Activated naive CD4-positive, alpha-beta T cell treated with anti-CD3 and anti-CD28 coated beads for 36 hours (primary cell): ENCODE results near the gene RD3L. TPM values are rescaled to one million over a fixed set of nuclear protein-coding genes. Genes with fewer than 3 reads are reported as not detected.
"Not testable (repeated sequence)": the region's sequence is repeated elsewhere in the genome, so short reads cannot be mapped to it uniquely, and the experiment has no call there.

Experiments
- CTCF ChIA-PET: fragments of 350-600 bp; sonication (Branson Sonifier 250); formaldehyde crosslinking; loops from one replicate; lab custom pipeline; 2021; ENCODE audit warnings: antibody characterized with exemption; lab: Charles Lee
- DNase-seq: peaks from one replicate; pipeline ENCODE4 v3.0.0-alpha.2; 2020
- H3K27ac Mint-ChIP-seq: one replicate; pipeline ENCODE4 v1.8.0; 2021; ENCODE audit warnings: mild to moderate bottlenecking, mixed read lengths
- H3K27me3 Mint-ChIP-seq: one replicate; pipeline ENCODE4 v1.8.0; 2021; ENCODE audit warnings: low read depth, mixed read lengths
- H3K36me3 Mint-ChIP-seq: one replicate; pipeline ENCODE4 v1.8.0; 2021; ENCODE audit warnings: low read depth, mixed read lengths
- H3K4me1 Mint-ChIP-seq: one replicate; pipeline ENCODE4 v1.8.0; 2021; ENCODE audit warnings: low read depth, mixed read lengths
- H3K4me3 Mint-ChIP-seq: one replicate; pipeline ENCODE4 v1.8.0; 2021; ENCODE audit warnings: mild to moderate bottlenecking, moderate library complexity, mixed read lengths
- H3K9me3 Mint-ChIP-seq: one replicate; pipeline ENCODE4 v1.8.0; 2021; ENCODE audit warnings: mixed read lengths
- intact Hi-C: fragments of 100-400 bp; cut with micrococcal nuclease; formaldehyde crosslinking; loops from one replicate; pipeline ENCODE4 v1.15.1; 2023
- total RNA-seq, 2 experiments: library from RNA; stranded (reverse); gene quantifications; one replicate each; pipeline ENCODE4 v1.2.3, GENCODE V29; 2021

RD3L gene
- total RNA-seq, 2 experiments from 2014 or later: not detected

DNA sequence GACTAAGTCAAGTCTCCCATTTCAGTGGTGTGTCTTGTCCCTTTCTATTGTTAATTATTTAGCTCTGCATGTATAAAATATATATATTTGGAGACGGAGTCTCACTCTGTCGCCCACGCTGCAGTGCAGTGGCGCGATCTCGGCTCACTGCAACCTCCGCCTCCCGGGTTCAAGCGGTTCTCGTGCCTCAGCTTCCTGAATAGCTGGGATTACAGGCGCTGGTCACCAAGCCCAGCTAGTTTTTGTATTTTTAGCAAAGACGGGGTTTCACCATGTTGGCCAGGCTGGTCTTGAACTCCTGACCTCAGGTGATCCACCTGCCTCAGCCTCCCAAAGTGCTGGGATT lies 20.5 kb downstream of the RD3L start:
- not testable (repeated sequence) for DNase-seq, H3K9me3 Mint-ChIP-seq, H3K27me3 Mint-ChIP-seq, H3K27ac Mint-ChIP-seq, H3K36me3 Mint-ChIP-seq
- CTCF ChIA-PET: interaction anchor here (0.6 to 2.1 kb wide), 9 partner anchors 10 to 202 kb away, joined by 3 to 11 read pairs (median 3); no protein-coding TSS in a partner anchor
- Mint-ChIP-seq H3K4me3 (peak overlapping the region; percentile 89), H3K4me1 (peaks cover 21% of the 10 kb centered on the region)
- intact Hi-C loops: loop anchor here (1.0 to 10.0 kb wide), 5 partner anchors 50 to 590 kb away; partner anchors contain the start of genes BAG5, COA8, EIF5 and KLC1

DNA sequence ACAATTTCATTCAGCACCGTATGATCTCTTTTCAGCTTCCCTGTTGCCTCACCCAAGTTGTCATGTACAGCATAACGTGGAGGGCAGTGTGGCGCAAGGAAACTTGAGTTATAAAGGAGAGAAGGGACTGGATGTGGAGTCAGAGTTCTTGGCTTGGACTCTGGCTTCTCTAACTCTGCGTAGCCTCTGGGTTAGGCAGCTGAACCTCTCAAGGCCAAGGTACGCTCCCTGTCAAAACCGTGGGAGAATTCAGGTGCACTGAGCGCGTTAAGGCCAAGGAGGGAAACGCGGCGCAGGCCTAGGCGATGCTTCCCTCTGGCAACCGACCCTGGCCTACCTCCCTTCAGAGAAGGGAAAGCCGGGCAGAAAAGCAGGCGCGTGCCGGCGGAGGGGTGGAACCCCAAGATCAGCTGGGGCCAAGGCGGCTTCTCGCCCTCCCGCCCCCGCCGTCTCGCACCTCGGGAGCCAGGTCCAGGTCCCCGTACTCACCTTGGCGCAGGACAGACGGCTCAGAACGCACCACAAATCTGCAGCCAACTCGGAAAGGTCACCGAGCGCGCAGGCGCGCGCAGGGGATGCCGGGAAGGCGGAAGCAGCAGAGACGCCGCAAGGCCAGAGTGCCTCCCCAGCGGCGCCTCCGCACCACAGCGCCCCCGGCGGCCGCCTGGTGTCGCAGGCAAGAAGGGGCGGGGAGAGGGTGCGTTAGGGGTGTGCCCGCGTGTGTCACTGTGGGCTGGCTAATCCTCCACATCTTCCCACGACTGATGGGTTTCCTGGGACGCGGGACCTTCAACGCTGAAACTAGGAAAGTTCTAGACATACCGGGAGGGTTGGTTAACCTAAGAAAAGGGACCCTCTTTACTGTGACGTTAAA lies 21.1 kb downstream of the RD3L start:
- intact Hi-C loops: loop anchor here (1.0 to 10.0 kb wide), 5 partner anchors 49 to 589 kb away; partner anchors contain the start of genes BAG5, COA8, EIF5 and KLC1
- peak overlapping the region; percentile 22 for H3K27ac Mint-ChIP-seq
- H3K9me3 Mint-ChIP-seq: no peaks in the 10 kb centered on the region
- peaks cover 1% of the 10 kb centered on the region for H3K36me3 Mint-ChIP-seq
- CTCF ChIA-PET: interaction anchor here (0.6 to 2.5 kb wide), 13 partner anchors 10 to 202 kb away, joined by 3 to 11 read pairs (median 3); no protein-coding TSS in a partner anchor
- peak overlapping the region; percentile 89 for H3K4me3 Mint-ChIP-seq
- DNase-seq: peak; percentile 94
- no peaks in the 10 kb centered on the region for H3K27me3 Mint-ChIP-seq
- peaks cover 21% of the 10 kb centered on the region for H3K4me1 Mint-ChIP-seq

DNA sequence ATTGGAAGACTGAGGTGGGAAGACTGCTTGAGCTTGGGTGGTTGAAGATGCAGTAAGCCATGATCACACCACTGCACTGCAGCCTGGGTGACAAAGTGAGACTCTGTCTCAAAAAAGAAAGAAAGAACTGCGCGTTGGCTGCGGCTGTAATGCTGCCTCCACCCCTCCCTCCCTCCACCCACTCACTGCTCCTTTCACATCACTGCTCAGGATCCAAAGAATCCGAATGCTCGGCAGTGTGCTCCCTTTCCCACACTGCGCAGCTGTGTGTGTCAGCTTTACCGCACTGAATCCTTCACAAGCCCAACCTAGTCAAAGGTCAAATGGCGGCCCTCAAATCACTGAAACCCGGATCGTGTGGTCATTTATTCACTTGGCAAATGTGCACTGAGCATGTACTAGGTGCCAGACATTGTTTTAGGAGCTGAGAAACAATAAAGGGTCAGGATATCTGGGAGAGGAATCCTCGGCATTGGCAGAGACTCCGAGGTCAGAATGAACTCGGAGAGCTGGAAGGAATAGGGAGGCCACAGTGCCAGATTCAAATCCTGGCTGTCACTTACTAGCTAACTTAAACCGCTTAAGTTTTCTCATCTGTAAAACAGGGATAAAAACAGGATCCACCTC lies 25.6 kb downstream of the RD3L start:
- Mint-ChIP-seq H3K27me3 (no peaks in the 10 kb centered on the region), H3K4me1 (peaks cover 26% of the 10 kb centered on the region), H3K9me3 (no peaks in the 10 kb centered on the region), H3K4me3 (no peak overlapping the region), H3K27ac (no peak overlapping the region), H3K36me3 (peaks cover 11% of the 10 kb centered on the region)
- CTCF ChIA-PET: interaction anchor here (0.6 to 2.4 kb wide), 4 partner anchors 12 to 161 kb away, joined by 3 to 9 read pairs (median 5); no protein-coding TSS in a partner anchor
- intact Hi-C loops: no loop called here
- no peak for DNase-seq

DNA sequence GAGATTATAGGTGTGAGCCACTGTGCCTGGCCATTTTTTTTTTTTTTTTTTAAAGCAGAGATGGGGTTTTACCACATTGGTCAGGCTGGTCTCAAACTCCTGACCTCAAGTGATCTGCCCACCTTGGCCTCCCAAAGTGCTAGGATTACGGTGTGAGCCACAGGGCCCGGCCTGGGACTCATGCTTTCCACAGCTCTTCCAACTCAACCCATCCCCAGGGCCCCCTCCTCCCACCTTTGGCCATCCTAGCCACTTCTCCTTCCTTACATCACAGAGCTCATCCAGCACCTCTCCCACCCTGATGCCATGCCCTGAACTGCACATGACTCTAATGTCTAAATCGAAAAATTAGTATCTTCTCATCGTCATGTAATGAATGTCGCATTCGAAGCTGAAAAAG lies 26.7 kb downstream of the RD3L start:
- CTCF ChIA-PET: no interaction called here
- H3K36me3 Mint-ChIP-seq: peaks cover 9% of the 10 kb centered on the region
- H3K27ac Mint-ChIP-seq: no peak overlapping the region
- no peak for DNase-seq
- no peaks in the 10 kb centered on the region for H3K9me3 Mint-ChIP-seq
- H3K27me3 Mint-ChIP-seq: no peaks in the 10 kb centered on the region
- intact Hi-C loops: no loop called here
- H3K4me1 Mint-ChIP-seq: peaks cover 22% of the 10 kb centered on the region
- no peak overlapping the region for H3K4me3 Mint-ChIP-seq

DNA sequence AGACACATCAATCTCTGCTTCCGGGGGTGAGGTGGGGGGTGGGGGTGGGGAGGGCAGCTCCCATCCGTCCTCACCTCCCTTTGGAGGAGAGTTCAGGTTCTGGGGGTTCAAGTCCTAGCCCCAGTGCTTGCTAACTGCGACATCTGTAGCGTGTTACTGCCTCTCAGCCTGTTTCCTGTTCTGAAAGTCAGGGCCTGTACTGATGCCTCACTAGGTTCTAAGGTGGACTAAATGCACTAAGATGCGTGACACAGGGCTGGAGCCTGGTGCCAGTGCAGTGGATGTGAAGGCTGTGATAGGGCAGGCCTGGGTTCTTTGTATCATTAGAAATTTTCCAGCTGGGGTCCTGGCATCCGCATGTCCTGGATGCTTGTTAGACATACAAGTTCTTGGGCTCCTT lies 31.3 kb downstream of the RD3L start:
- intact Hi-C loops: loop anchor here (1.0 to 5.0 kb wide), 2 partner anchors 103 to 339 kb away; no protein-coding TSS in a partner anchor
- peaks cover 24% of the 10 kb centered on the region for H3K4me1 Mint-ChIP-seq
- CTCF ChIA-PET: interaction anchor here (0.7 to 2.2 kb wide), 14 partner anchors 10 to 167 kb away, joined by 3 to 27 read pairs (median 5); partner anchors contain the start of gene TDRD9
- DNase-seq: no peak
- H3K9me3 Mint-ChIP-seq: no peaks in the 10 kb centered on the region
- H3K36me3 Mint-ChIP-seq: peaks cover 12% of the 10 kb centered on the region
- H3K4me3 Mint-ChIP-seq: no peak overlapping the region
- H3K27me3 Mint-ChIP-seq: no peaks in the 10 kb centered on the region
- H3K27ac Mint-ChIP-seq: no peak overlapping the region

DNA sequence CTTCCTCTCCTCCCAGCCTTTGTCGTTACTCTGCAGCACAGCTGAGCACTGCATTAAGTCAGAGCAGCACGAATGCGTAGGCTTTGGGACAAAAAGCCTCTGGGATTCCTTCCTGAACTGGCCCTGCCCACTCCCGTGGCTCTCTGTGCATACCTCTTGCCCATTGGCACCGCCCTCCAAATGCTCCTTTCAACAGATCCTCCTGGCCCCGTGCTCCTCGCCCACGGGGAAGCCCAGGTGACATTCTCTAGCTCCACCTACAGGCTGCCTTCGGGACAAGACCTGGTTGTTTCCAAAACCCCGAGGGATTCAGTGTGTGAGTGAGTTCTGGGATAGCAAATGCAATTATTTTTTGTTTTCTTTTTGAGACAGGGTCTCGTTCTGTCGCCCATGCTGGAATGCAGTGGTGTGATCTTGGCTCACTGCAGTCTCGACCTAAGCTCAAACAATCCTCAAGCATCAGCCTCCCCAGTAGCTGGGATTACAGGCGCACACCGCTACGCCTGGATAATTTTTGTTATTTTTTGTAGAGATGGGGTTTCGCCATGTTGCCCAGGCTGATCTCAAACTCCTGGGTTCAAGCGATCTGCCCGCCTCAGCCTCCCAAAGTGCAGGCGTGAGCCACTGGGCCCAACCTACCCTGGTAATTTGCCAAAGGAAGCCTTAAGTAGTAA lies 31.9 kb downstream of the RD3L start:
- CTCF ChIA-PET: interaction anchor here (0.7 to 2.2 kb wide), 18 partner anchors 9 to 171 kb away, joined by 3 to 27 read pairs (median 4); partner anchors contain the start of gene TDRD9
- peak; percentile 87 for DNase-seq
- Mint-ChIP-seq H3K27ac (peak overlapping the region; percentile 84), H3K4me3 (peak overlapping the region; percentile 25), H3K36me3 (peaks cover 8% of the 10 kb centered on the region), H3K9me3 (no peaks in the 10 kb centered on the region), H3K4me1 (peaks cover 24% of the 10 kb centered on the region), H3K27me3 (no peaks in the 10 kb centered on the region)
- intact Hi-C loops: loop anchor here (1.0 to 5.0 kb wide), 2 partner anchors 102 to 338 kb away; no protein-coding TSS in a partner anchor

DNA sequence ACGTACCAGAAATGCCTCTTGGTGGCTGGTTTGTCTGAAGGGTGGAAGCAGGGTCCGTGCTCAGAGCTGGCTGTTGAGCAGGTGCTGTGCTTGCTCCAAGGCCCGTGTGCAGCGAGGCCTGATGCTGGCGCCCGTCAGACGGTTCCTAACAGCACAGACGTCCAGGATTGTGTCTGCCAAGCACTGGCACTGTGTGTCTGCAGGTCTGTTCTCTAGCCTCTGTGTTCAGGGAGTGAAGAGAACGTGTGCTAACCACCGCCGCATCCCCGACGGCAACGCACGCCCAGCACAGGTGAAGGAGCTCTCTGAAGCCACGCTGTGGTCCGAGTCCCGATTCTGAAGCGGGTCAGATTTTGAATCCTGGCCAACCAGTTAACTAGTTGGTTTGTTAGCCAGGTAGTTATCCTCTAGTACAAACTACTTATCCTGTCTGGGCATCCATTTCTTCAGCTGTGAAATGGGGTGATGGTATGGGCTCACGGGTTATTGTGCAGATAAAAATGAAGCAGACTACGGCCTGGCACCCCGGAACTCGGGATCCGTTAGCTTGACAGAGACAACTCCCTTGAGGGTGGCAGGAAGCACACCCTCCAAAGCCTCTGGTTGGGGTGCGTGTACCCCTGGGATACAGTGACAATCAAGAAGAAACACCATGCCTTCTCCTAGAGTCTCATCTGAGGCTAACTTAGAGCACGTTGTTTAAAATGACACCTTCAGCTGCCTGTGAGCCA lies 32.6 kb downstream of the RD3L start:
- CTCF ChIA-PET: interaction anchor here (0.7 to 2.2 kb wide), 16 partner anchors 9 to 170 kb away, joined by 3 to 27 read pairs (median 5); partner anchors contain the start of gene TDRD9
- Mint-ChIP-seq H3K9me3 (no peaks in the 10 kb centered on the region), H3K27ac (peak overlapping the region; percentile 84), H3K27me3 (no peaks in the 10 kb centered on the region), H3K4me1 (peaks cover 22% of the 10 kb centered on the region), H3K36me3 (peaks cover 5% of the 10 kb centered on the region), H3K4me3 (peak overlapping the region; percentile 25)
- no peak for DNase-seq
- intact Hi-C loops: loop anchor here (1.0 to 5.0 kb wide), 3 partner anchors 37 to 337 kb away; no protein-coding TSS in a partner anchor

DNA sequence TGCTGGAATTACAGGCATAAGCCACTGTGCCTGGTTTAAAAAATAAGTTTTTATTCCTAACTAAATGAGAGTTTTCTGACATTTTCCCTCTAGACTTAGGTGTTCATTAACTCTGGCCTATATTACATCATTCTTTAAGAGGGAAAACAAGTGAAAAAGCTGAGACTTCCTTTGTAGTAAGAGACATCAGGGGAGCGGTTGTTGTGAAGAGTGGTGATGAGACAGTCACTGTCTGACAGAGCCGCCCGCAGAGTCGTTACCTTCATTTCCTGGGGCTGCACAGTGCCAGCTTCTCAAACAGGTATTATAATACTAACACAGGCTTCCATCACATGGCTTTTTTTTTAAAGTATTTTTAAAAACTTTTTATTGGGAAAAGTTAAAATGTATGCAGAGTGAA lies 33.7 kb downstream of the RD3L start:
- Mint-ChIP-seq H3K27ac (peak overlapping the region; percentile 68), H3K9me3 (no peaks in the 10 kb centered on the region), H3K4me3 (no peak overlapping the region), H3K36me3 (peaks cover 2% of the 10 kb centered on the region), H3K27me3 (no peaks in the 10 kb centered on the region), H3K4me1 (peaks cover 22% of the 10 kb centered on the region)
- intact Hi-C loops: loop anchor here (2.0 kb wide), 1 partner anchor 36 kb away; no protein-coding TSS in a partner anchor
- CTCF ChIA-PET: interaction anchor here (0.7 to 3.6 kb wide), 3 partner anchors 12 to 102 kb away, joined by 3 to 24 read pairs (median 4); no protein-coding TSS in a partner anchor
- DNase-seq: peak; percentile 63

DNA sequence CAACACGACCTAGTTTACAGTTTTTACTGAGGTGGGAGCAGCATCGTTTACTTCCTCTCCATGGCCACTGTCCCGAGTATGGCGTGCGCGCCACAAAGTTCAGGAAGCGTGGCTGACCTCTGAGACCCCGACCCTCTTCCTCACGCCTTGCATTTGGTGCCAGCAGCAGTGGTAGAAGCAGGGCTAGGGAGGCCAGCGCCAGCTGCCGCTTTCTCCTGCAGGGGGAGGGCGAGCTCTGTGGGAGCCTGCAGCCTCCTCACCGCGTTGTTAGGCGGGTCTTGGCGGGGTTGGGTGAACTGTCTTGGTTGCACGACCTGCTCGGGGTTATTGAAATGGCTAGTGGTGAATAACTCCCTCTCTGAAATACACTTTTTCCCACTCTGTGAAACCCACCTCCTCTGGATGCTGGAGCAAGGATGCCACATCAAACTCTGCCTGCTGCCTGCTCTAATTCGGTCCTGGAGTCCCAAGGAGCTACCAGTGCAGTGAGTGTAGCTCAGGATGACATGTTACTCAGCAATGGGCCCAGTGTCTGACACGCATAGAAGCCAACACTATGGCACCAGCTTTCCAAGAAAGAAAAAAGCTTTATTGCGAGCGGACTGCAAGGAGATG lies 36.4 kb downstream of the RD3L start:
- H3K4me1 Mint-ChIP-seq: peaks cover 24% of the 10 kb centered on the region
- H3K36me3 Mint-ChIP-seq: peaks cover 2% of the 10 kb centered on the region
- H3K27me3 Mint-ChIP-seq: no peaks in the 10 kb centered on the region
- intact Hi-C loops: no loop called here
- H3K9me3 Mint-ChIP-seq: no peaks in the 10 kb centered on the region
- no peak overlapping the region for H3K27ac Mint-ChIP-seq
- DNase-seq: peak; percentile 42
- H3K4me3 Mint-ChIP-seq: peak overlapping the region; percentile 6
- CTCF ChIA-PET: interaction anchor here (1.9 to 3.6 kb wide), 2 partner anchors 75 to 99 kb away, joined by 4 to 24 read pairs; no protein-coding TSS in a partner anchor

DNA sequence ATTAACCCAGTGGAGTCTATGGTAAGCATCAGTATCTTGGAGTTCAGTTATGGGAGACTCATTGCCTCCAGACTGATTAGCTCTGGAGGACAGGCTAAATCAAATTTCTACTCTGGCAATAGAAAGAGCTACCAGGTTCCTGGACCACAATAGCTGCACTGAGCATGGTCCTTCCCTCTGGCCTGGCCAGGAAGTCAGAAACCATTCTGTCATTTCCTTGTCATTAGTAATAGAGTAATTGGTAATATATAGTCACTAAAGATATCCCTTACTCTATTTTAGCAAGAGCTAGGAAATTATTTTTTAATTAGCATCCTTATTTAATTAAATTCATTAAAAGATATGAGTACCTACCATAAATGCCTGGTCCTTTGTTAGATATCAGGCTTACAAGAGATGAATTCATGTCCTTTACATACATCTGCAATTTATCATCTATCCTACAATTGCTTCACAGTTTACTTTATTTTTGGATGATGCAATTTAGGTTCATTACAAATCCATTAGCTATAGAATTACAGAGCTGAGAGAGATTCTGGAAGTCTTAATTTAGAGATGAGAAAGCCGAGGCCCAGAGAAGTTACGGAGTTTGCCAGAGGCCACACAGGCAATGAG lies 37.7 kb downstream of the RD3L start:
- Mint-ChIP-seq H3K27me3 (no peaks in the 10 kb centered on the region), H3K4me1 (peaks cover 16% of the 10 kb centered on the region), H3K27ac (no peak overlapping the region), H3K36me3 (no peaks in the 10 kb centered on the region), H3K9me3 (no peaks in the 10 kb centered on the region), H3K4me3 (no peak overlapping the region)
- CTCF ChIA-PET: interaction anchor here (0.5 to 1.7 kb wide), 10 partner anchors 8 to 173 kb away, joined by 3 to 9 read pairs (median 4); a partner anchor contains a TSS
- intact Hi-C loops: no loop called here
- no peak for DNase-seq
